GM23338 (cell line): ENCODE measurements around the gene WBP1. TPM values are rescaled to one million over a fixed set of nuclear protein-coding genes. Genes with fewer than 3 reads are reported as not detected.

ENCODE experiments used
- ATAC-seq: fragments of 200-7000 bp; cut with Tn5 transposase; 3 replicates; pipeline ENCODE4 v1.9.1; 2020
- DNase-seq: peaks from one replicate; pipeline ENCODE4 v3.0.0-alpha.2; 2015; ENCODE audit warnings: low spot score
- H2AFZ ChIP-seq: fragments of 200-600 bp; sonication (generic); 2 replicates; pipeline ENCODE4 v1.8.0; 2016; ENCODE audit warnings: antibody characterized with exemption, mild to moderate bottlenecking, moderate library complexity
- H3F3A ChIP-seq: fragments of 200-600 bp; sonication (generic); replicated peaks from 2 replicates; pipeline ENCODE4 v1.8.0; 2017; ENCODE audit warnings: antibody characterized with exemption, mixed run types, low read depth
- H3K27ac ChIP-seq: fragments of 200-600 bp; sonication (generic); 2 replicates; pipeline ENCODE4 v1.6.1; 2016; ENCODE audit warnings: low read depth
- H3K27me3 ChIP-seq: fragments of 200-600 bp; sonication (generic); 2 replicates; pipeline ENCODE4 v1.8.0; 2016; ENCODE audit warnings: mild to moderate bottlenecking, mixed run types, moderate library complexity; ENCODE audit not compliant: insufficient read depth
- H3K36me3 ChIP-seq: fragments of 200-600 bp; sonication (generic); 2 replicates; pipeline ENCODE4 v1.8.0; 2016; ENCODE audit warnings: mild to moderate bottlenecking; ENCODE audit not compliant: insufficient read depth
- H3K4me1 ChIP-seq: fragments of 200-600 bp; sonication (generic); 2 replicates; pipeline ENCODE4 v1.8.0; 2016; ENCODE audit warnings: mild to moderate bottlenecking, moderate library complexity; ENCODE audit not compliant: insufficient read depth
- H3K4me2 ChIP-seq: fragments of 200-600 bp; sonication (generic); 2 replicates; pipeline ENCODE4 v1.7.1; 2017; ENCODE audit warnings: mixed run types
- H3K4me3 ChIP-seq: fragments of 200-600 bp; sonication (generic); 2 replicates; pipeline ENCODE4 v1.6.1; 2016; ENCODE audit warnings: mixed run types
- H3K79me2 ChIP-seq: fragments of 200-600 bp; sonication (generic); replicated peaks from 2 replicates; pipeline ENCODE4 v1.8.0; 2017; ENCODE audit warnings: mild to moderate bottlenecking; ENCODE audit not compliant: insufficient read depth
- H3K9me2 ChIP-seq: fragments of 200-600 bp; sonication (generic); 2 replicates; pipeline ENCODE4 v1.8.0; 2017; ENCODE audit not compliant: insufficient read depth
- H4K20me1 ChIP-seq: fragments of 200-600 bp; sonication (generic); replicated peaks from 2 replicates; pipeline ENCODE4 v1.8.0; 2017; ENCODE audit warnings: mild to moderate bottlenecking; ENCODE audit not compliant: insufficient read depth
- H3K27ac Mint-ChIP-seq: 2 replicates; pipeline ENCODE4 v1.8.0; 2020; ENCODE audit warnings: inconsistent platforms, mild to moderate bottlenecking, moderate library complexity, mixed read lengths
- H3K27me3 Mint-ChIP-seq: 3 replicates; pipeline ENCODE4 v1.8.0; 2022; ENCODE audit warnings: low read depth, mild to moderate bottlenecking, moderate library complexity, mixed read lengths, inconsistent platforms; ENCODE audit not compliant: insufficient read depth, poor library complexity
- H3K36me3 Mint-ChIP-seq: 3 replicates; pipeline ENCODE4 v1.8.0; 2021; ENCODE audit warnings: low read depth, mild to moderate bottlenecking, inconsistent platforms, moderate library complexity, mixed read lengths
- H3K4me1 Mint-ChIP-seq: 3 replicates; pipeline ENCODE4 v1.8.0; 2020; ENCODE audit warnings: mild to moderate bottlenecking, inconsistent platforms, mixed read lengths
- H3K4me3 Mint-ChIP-seq: 3 replicates; pipeline ENCODE4 v1.8.0; 2021; ENCODE audit warnings: moderate library complexity, mild to moderate bottlenecking, inconsistent platforms, mixed read lengths
- H3K9me3 Mint-ChIP-seq: 3 replicates; pipeline ENCODE4 v1.8.0; 2020; ENCODE audit warnings: moderate library complexity, mild to moderate bottlenecking, inconsistent platforms, mixed read lengths
- CREB1 ChIP-seq: fragments of 250-450 bp; sonication (Bioruptor Pico); IDR thresholded peaks from 2 replicates; pipeline ENCODE4 v1.5.0; 2020; ENCODE audit warnings: low read depth, mild to moderate bottlenecking, moderate library complexity
- CTCF ChIP-seq, 2 experiments: fragments of 200-600 bp in 1 of 2; sonication (generic) in 1 of 2; conservative IDR thresholded peaks; 2 replicates each; pipeline versions ENCODE4 v1.5.1 to v1.6.1; 2016 to 2017; ENCODE audit warnings: antibody characterized with exemption in 2 of 2, low read depth in 2 of 2, mild to moderate bottlenecking in 2 of 2, moderate library complexity in 1 of 2
- ETS1 ChIP-seq: IDR thresholded peaks from 2 replicates; pipeline ENCODE4 v1.6.1; 2016; ENCODE audit warnings: antibody characterized with exemption
- EZH2 ChIP-seq: fragments of 200-600 bp; sonication (generic); IDR thresholded peaks from one replicate; pipeline ENCODE4 v1.8.0; 2017; ENCODE audit warnings: antibody characterized with exemption, mild to moderate bottlenecking, low read depth; ENCODE audit not compliant: unreplicated experiment
- EZH2phosphoT487 ChIP-seq: fragments of 200-600 bp; sonication (generic); IDR thresholded peaks from one replicate; pipeline ENCODE4 v1.8.1; 2018; ENCODE audit warnings: antibody characterized with exemption; ENCODE audit not compliant: unreplicated experiment
- POLR2AphosphoS5 ChIP-seq: IDR thresholded peaks from 2 replicates; pipeline ENCODE4 v1.6.1; 2016; ENCODE audit warnings: antibody characterized with exemption, low read depth
- REST ChIP-seq: IDR thresholded peaks from one replicate; pipeline ENCODE4 v1.6.1; 2018; ENCODE audit warnings: antibody characterized with exemption; ENCODE audit not compliant: unreplicated experiment
- STAT1 ChIP-seq: IDR thresholded peaks from one replicate; pipeline ENCODE4 v1.6.1; 2016; ENCODE audit warnings: antibody characterized with exemption; ENCODE audit not compliant: unreplicated experiment
- ZNF114 ChIP-seq: fragments of 250-450 bp; sonication (Bioruptor Pico); IDR thresholded peaks from 2 replicates; pipeline ENCODE4 v1.5.0; 2020; ENCODE audit warnings: mild to moderate bottlenecking, moderate library complexity
- polyA plus RNA-seq: library from polyadenylated mRNA; unstranded; fragments of >200 nt; fragmentation: Nextera tagmentation; extraction: Ambion mirVana; gene quantifications from 2 replicates; pipeline ENCODE4 v1.2.1, GENCODE V29; 2016
- total RNA-seq: library from RNA; depleted of rRNA; stranded (reverse); fragments of >200 nt; shearing (Covaris generic); gene quantifications from 2 replicates; pipeline ENCODE4 v1.2.3, GENCODE V29; 2014

WBP1 gene
- total and polyA plus RNA-seq, 2 experiments from 2014 or later = 53.0 to 64.4 TPM

GRCh38 chr2:74457549-74458131, 598 bp upstream of the WBP1 start:
- Histone ChIP-seq H3K36me3 (no peaks in the 10 kb centered on the region; the same call in 1 of the 2 replicates), H3K27me3 (no peaks in the 10 kb centered on the region), H3K27ac (peak overlapping the region; percentile 98), H3K4me3 (peak overlapping the region; percentile 70), H3K9me2 (no peaks in the 10 kb centered on the region), H3K4me1 (peaks cover 17% of the 10 kb centered on the region), H3K79me2 (peaks cover 5% of the 10 kb centered on the region), H4K20me1 (peaks cover 4% of the 10 kb centered on the region; the same call in 1 of the 2 replicates), H3K4me2 (peak overlapping the region; percentile 88), H3F3A (peaks cover 19% of the 10 kb centered on the region), H2AFZ (no peak overlapping the region)
- TF ChIP-seq CREB1 (CRISPR knock-in tag) (no peak), POLR2AphosphoS5 (peak; percentile 87), EZH2 (no peak)
- peak; percentile 61 for ATAC-seq
- H3K9me3 Mint-ChIP-seq = no peaks in the 10 kb centered on the region; the same call in 1 of the 3 replicates
- peaks cover 24% of the 10 kb centered on the region for H3K27me3 Mint-ChIP-seq
- DNase-seq = peak; percentile 87
- peak overlapping the region; percentile 97 for H3K27ac Mint-ChIP-seq
- H3K4me1 Mint-ChIP-seq = peaks cover 32% of the 10 kb centered on the region
- peaks cover 10% of the 10 kb centered on the region for H3K36me3 Mint-ChIP-seq
- peak overlapping the region; percentile 94 for H3K4me3 Mint-ChIP-seq

GRCh38 chr2:74458938-74459363, 713 bp downstream of the WBP1 start:
- Mint-ChIP-seq H3K4me1 (peaks cover 33% of the 10 kb centered on the region), H3K9me3 (no peaks in the 10 kb centered on the region; the same call in 1 of the 3 replicates), H3K4me3 (peak overlapping the region; percentile 94), H3K36me3 (peaks cover 17% of the 10 kb centered on the region), H3K27me3 (peaks cover 27% of the 10 kb centered on the region), H3K27ac (peak overlapping the region; percentile 97)
- Histone ChIP-seq H3K36me3 (no peaks in the 10 kb centered on the region; the same call in 1 of the 2 replicates), H3K4me2 (peak overlapping the region; percentile 97), H3K4me1 (peaks cover 17% of the 10 kb centered on the region), H2AFZ (no peak overlapping the region), H3K9me2 (no peaks in the 10 kb centered on the region), H3K4me3 (peak overlapping the region; percentile 99), H3K27me3 (no peaks in the 10 kb centered on the region), H3K79me2 (peaks cover 10% of the 10 kb centered on the region), H3K27ac (peak overlapping the region; percentile 88), H4K20me1 (peaks cover 4% of the 10 kb centered on the region; the same call in 1 of the 2 replicates), H3F3A (peaks cover 12% of the 10 kb centered on the region; the same call in 1 of the 2 replicates)
- no peak for DNase-seq
- no peak for ATAC-seq
- no peak for TF ChIP-seq ETS1
- TF ChIP-seq CTCF (conservative IDR thresholded peaks at IDR 0.05; ENCODE audit: low read depth in 2 of 2) = no peak
- TF ChIP-seq STAT1 = no peak
- TF ChIP-seq REST = no peak
- TF ChIP-seq ZNF114 (CRISPR knock-in tag) = no peak
- TF ChIP-seq EZH2phosphoT487 = no peak
